MM.1S (cell line): Measurements from ENCODE around the gene POPDC2.

ENCODE experiments used
- DNase-seq: peaks from one replicate; pipeline ENCODE4 v3.0.0-alpha.2; 2015
- H2AFZ ChIP-seq: fragments of 300-600 bp; sonication (generic); 2 replicates; pipeline ENCODE4 v1.6.0; 2016; ENCODE audit warnings: antibody characterized with exemption, low read length
- H3F3A ChIP-seq: fragments of 300-600 bp; sonication (generic); 2 replicates; pipeline ENCODE4 v1.6.1; 2016; ENCODE audit warnings: mild to moderate bottlenecking, antibody characterized with exemption, low read length, moderate library complexity, mixed read lengths; ENCODE audit not compliant: insufficient read depth
- H3K27ac ChIP-seq: fragments of 300-600 bp; sonication (generic); 2 replicates; pipeline ENCODE4 v1.5.1; 2016; ENCODE audit warnings: mild to moderate bottlenecking, low read length
- H3K27me3 ChIP-seq: fragments of 300-600 bp; sonication (generic); replicated peaks from 2 replicates; pipeline ENCODE4 v1.6.0; 2016; ENCODE audit warnings: low read length; ENCODE audit not compliant: insufficient read depth
- H3K36me3 ChIP-seq: fragments of 300-600 bp; sonication (generic); replicated peaks from 2 replicates; pipeline ENCODE4 v1.6.1; 2016; ENCODE audit warnings: mild to moderate bottlenecking, low read length, mixed read lengths; ENCODE audit not compliant: insufficient read depth
- H3K4me1 ChIP-seq: fragments of 300-600 bp; sonication (generic); 2 replicates; pipeline ENCODE4 v1.6.1; 2016; ENCODE audit warnings: low read length, mixed read lengths
- H3K4me2 ChIP-seq: fragments of 300-600 bp; sonication (generic); 2 replicates; pipeline ENCODE4 v1.6.0; 2016; ENCODE audit warnings: low read depth, low read length
- H3K4me3 ChIP-seq: fragments of 300-600 bp; sonication (generic); 2 replicates; pipeline ENCODE4 v1.5.1; 2016; ENCODE audit warnings: low read length, mixed read lengths
- H3K79me2 ChIP-seq: fragments of 300-600 bp; sonication (generic); 2 replicates; pipeline ENCODE4 v1.6.1; 2016; ENCODE audit warnings: mixed run types, low read length, mixed read lengths
- H3K9ac ChIP-seq: fragments of 300-600 bp; sonication (generic); 2 replicates; pipeline ENCODE4 v1.6.1; 2016; ENCODE audit warnings: low read length, mixed read lengths
- H3K9me2 ChIP-seq: fragments of 300-600 bp; sonication (generic); replicated peaks from 2 replicates; pipeline ENCODE4 v1.6.1; 2016; ENCODE audit warnings: mild to moderate bottlenecking, low read length, mixed read lengths; ENCODE audit not compliant: insufficient read depth
- H3K9me3 ChIP-seq: fragments of 300-600 bp; sonication (generic); replicated peaks from 2 replicates; pipeline ENCODE4 v1.6.1; 2016; ENCODE audit warnings: mild to moderate bottlenecking, low read length, mixed read lengths; ENCODE audit not compliant: insufficient read depth
- H4K20me1 ChIP-seq: fragments of 300-600 bp; sonication (generic); 2 replicates; pipeline ENCODE4 v1.6.1; 2016; ENCODE audit warnings: mild to moderate bottlenecking, low read length, moderate library complexity, mixed read lengths; ENCODE audit not compliant: insufficient read depth
- EZH2 ChIP-seq: fragments of 300-600 bp; sonication (generic); optimal IDR thresholded peaks from 2 replicates; pipeline ENCODE3; 2017; ENCODE audit warnings: low read depth, mild to moderate bottlenecking, antibody characterized with exemption, low read length, mixed read lengths
- EZH2phosphoT487 ChIP-seq: fragments of 300-600 bp; sonication (generic); IDR thresholded peaks from 2 replicates; pipeline ENCODE4 v1.6.1; 2018; ENCODE audit warnings: antibody characterized with exemption, low read length
- TF ChIP-seq, protein P1 (sequence below): fragments of 300-600 bp; sonication (generic); IDR thresholded peaks from 2 replicates; pipeline ENCODE4 v1.5.1; 2016; ENCODE audit warnings: antibody characterized with exemption, low read length, mixed read lengths

The POPDC2 gene

GRCh38 chr3:119676020-119676419 is 15.6 kb upstream of the POPDC2 start:
- Histone ChIP-seq H3K9ac (peak overlapping the region; percentile 56), H3K27ac (no peak overlapping the region), H3F3A (peaks cover 6% of the 10 kb centered on the region), H3K79me2 (peaks cover 35% of the 10 kb centered on the region), H3K9me3 (no peaks in the 10 kb centered on the region), H3K27me3 (no peaks in the 10 kb centered on the region), H3K4me3 (peak overlapping the region; percentile 86), H3K4me2 (peak overlapping the region; percentile 71), H2AFZ (no peak overlapping the region), H3K4me1 (peaks cover 8% of the 10 kb centered on the region), H3K9me2 (no peaks in the 10 kb centered on the region), H4K20me1 (no peaks in the 10 kb centered on the region), H3K36me3 (peaks cover 4% of the 10 kb centered on the region; the same call in 1 of the 2 replicates)
- no peak for DNase-seq
- TF ChIP-seq EZH2 (no peak), EZH2phosphoT487 (no peak)
- TF ChIP-seq, protein P1, sequence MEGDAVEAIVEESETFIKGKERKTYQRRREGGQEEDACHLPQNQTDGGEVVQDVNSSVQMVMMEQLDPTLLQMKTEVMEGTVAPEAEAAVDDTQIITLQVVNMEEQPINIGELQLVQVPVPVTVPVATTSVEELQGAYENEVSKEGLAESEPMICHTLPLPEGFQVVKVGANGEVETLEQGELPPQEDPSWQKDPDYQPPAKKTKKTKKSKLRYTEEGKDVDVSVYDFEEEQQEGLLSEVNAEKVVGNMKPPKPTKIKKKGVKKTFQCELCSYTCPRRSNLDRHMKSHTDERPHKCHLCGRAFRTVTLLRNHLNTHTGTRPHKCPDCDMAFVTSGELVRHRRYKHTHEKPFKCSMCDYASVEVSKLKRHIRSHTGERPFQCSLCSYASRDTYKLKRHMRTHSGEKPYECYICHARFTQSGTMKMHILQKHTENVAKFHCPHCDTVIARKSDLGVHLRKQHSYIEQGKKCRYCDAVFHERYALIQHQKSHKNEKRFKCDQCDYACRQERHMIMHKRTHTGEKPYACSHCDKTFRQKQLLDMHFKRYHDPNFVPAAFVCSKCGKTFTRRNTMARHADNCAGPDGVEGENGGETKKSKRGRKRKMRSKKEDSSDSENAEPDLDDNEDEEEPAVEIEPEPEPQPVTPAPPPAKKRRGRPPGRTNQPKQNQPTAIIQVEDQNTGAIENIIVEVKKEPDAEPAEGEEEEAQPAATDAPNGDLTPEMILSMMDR: no peak

DNA sequence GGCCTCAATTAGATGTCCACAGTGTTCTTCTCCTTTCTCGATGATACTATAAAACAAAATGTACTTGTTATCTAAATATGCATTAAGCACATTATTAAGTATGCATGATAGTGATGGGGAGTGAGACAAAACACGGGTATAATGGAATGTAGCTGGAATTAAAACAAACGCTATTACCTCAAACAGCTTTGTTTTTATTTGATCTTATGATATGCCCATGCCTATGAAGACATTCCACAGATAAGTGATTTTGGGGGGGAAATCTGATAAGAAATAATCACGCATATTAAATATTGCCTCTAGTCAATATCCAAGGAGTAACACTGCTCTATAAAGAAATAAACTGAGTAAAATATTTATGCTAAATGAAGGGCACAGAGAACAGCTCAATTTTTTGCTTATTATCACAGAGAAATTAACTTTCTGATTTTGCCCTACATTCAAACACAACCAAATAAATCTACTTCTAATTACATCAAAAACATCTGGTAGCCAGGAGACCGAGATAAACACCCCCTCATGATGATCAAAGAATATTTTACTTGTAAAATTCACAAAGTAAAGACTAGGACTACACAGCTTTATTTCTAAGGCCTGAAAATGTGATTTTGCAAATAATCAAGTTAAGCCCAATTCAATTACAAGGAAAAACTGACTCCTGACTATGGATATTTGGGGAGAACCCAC is 14.9 kb upstream of the POPDC2 start:
- no peaks in the 10 kb centered on the region for H4K20me1 ChIP-seq
- no peak overlapping the region for H2AFZ ChIP-seq
- H3K27me3 ChIP-seq: no peaks in the 10 kb centered on the region
- no peak overlapping the region for H3K4me3 ChIP-seq
- H3K9ac ChIP-seq: no peak overlapping the region
- peaks cover 4% of the 10 kb centered on the region; the same call in 1 of the 2 replicates for H3K36me3 ChIP-seq
- no peak for DNase-seq
- H3F3A ChIP-seq: peaks cover 6% of the 10 kb centered on the region
- peaks cover 35% of the 10 kb centered on the region for H3K79me2 ChIP-seq
- no peak for TF ChIP-seq EZH2phosphoT487
- no peak for TF ChIP-seq EZH2
- TF ChIP-seq, protein P1: no peak
- H3K9me2 ChIP-seq: no peaks in the 10 kb centered on the region
- H3K4me1 ChIP-seq: peaks cover 7% of the 10 kb centered on the region; the same call in 1 of the 2 replicates
- H3K4me2 ChIP-seq: peak overlapping the region; percentile 71
- H3K27ac ChIP-seq: no peak overlapping the region
- no peaks in the 10 kb centered on the region for H3K9me3 ChIP-seq

GRCh38 chr3:119673875-119674274 is 13.5 kb upstream of the POPDC2 start:
- H3K9ac ChIP-seq: no peak overlapping the region
- peaks cover 4% of the 10 kb centered on the region; the same call in 1 of the 2 replicates for H3K36me3 ChIP-seq
- no peak overlapping the region for H3K4me3 ChIP-seq
- H3K9me2 ChIP-seq: no peaks in the 10 kb centered on the region
- TF ChIP-seq, protein P1: no peak
- TF ChIP-seq EZH2 (no peak), EZH2phosphoT487 (no peak)
- no peaks in the 10 kb centered on the region for H3K27me3 ChIP-seq
- H3K79me2 ChIP-seq: peaks cover 35% of the 10 kb centered on the region
- H4K20me1 ChIP-seq: no peaks in the 10 kb centered on the region
- no peak for DNase-seq
- peaks cover 7% of the 10 kb centered on the region; the same call in 1 of the 2 replicates for H3K4me1 ChIP-seq
- H3K4me2 ChIP-seq: no peak overlapping the region
- H2AFZ ChIP-seq: no peak overlapping the region
- H3F3A ChIP-seq: peaks cover 6% of the 10 kb centered on the region
- H3K27ac ChIP-seq: no peak overlapping the region
- no peaks in the 10 kb centered on the region for H3K9me3 ChIP-seq
